Retinal pigment epithelial cell (primary cell): ENCODE results near the gene FRMD4B.

ENCODE experiments used
- DNase-seq: peaks from one replicate; pipeline ENCODE4 v3.0.0-alpha.2; 2010; ENCODE audit warnings: low read depth
- H3K4me3 ChIP-seq: 2 replicates; pipeline ENCODE4 v1.5.1; 2011; ENCODE audit warnings: mild to moderate bottlenecking, low read length, control low read depth, moderate library complexity
- TF ChIP-seq, protein P1 (sequence below): conservative IDR thresholded peaks from 2 replicates; pipeline ENCODE4 v1.5.1; 2011; ENCODE audit warnings: low read depth, low read length, control low read depth, inconsistent platforms

FRMD4B gene

GRCh38 chr3:69162308-69162980 is 223.4 kb downstream of the FRMD4B start:
- no peak for DNase-seq
- no peak overlapping the region for H3K4me3 ChIP-seq
- TF ChIP-seq, protein P1, sequence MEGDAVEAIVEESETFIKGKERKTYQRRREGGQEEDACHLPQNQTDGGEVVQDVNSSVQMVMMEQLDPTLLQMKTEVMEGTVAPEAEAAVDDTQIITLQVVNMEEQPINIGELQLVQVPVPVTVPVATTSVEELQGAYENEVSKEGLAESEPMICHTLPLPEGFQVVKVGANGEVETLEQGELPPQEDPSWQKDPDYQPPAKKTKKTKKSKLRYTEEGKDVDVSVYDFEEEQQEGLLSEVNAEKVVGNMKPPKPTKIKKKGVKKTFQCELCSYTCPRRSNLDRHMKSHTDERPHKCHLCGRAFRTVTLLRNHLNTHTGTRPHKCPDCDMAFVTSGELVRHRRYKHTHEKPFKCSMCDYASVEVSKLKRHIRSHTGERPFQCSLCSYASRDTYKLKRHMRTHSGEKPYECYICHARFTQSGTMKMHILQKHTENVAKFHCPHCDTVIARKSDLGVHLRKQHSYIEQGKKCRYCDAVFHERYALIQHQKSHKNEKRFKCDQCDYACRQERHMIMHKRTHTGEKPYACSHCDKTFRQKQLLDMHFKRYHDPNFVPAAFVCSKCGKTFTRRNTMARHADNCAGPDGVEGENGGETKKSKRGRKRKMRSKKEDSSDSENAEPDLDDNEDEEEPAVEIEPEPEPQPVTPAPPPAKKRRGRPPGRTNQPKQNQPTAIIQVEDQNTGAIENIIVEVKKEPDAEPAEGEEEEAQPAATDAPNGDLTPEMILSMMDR: no peak

GRCh38 chr3:69161587-69162307 is 224.1 kb downstream of the FRMD4B start:
- TF ChIP-seq, protein P1: peak; percentile 94
- H3K4me3 ChIP-seq: no peak overlapping the region
- DNase-seq: no peak

DNA sequence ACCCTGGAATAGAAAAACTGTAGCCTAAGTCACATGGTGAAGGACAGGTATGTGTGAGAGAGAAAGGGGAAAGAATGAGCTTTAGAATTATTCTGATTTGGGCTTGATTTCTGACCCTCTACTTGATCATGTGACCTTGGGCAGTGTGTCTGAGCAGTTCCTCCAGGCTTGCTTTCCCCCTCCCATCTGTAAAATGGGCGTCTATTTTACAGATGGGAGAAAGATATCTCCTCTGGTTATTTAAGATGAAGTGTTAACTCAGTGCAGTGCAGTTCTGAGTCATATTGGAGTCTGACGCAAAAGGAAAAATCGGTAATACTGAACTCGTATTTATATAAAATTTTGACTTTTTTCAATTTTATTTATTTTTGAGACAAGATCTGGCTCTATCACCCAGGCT is 225.4 kb downstream of the FRMD4B start:
- DNase-seq: no peak
- TF ChIP-seq, protein P1: no peak
- H3K4me3 ChIP-seq: no peak overlapping the region

- H3K4me3 ChIP-seq: no peak overlapping the region
- TF ChIP-seq, protein P1: no peak
- no peak for DNase-seq
These were observed 225.8 kb downstream of the FRMD4B start for GRCh38 chr3:69160107-69160506.

DNA sequence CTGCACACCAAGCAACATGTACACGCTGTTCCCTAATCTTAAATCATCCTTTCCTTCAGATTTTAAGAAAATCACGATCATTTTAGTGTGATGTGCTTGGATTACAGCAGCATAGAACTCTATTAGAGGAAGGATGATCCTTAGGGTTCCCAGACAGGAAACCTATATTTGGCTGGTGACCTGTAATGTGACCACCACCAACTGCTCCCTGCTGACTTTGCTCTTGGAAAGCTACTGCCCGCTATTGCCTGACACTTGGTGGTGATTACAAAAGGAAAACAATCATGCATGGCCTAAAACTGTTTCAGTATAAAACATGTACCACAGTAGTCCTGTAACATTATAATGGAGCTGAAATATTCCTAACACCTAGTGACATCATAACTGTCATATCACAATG is 236.3 kb downstream of the FRMD4B start:
- no peak overlapping the region for H3K4me3 ChIP-seq
- no peak for DNase-seq
- TF ChIP-seq, protein P1: no peak

DNA sequence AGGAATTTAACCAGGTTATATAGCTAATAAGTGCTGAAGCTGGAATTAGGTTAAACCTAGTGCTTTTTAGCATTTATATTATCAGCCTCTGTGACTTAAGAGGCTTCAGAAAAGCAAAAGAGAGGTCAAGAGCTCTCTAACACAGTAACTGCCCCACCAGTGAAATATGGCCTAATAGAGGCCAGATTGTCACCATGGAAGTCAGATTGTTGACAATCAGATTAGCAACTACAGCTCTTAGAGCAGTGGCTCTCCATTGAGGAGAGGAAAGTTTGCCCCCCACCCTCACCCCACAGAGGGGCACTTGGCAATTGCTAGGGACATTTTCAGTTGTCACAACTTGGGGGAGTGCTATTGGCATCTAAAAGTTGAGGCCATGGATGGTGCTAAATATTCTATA is 240.2 kb downstream of the FRMD4B start:
- DNase-seq: no peak
- H3K4me3 ChIP-seq: no peak overlapping the region
- TF ChIP-seq, protein P1: no peak
